SH-SY5Y (cell line): ENCODE data around the gene MYO18B.

Source experiments
- GATA2 ChIP-seq: IDR thresholded peaks from 2 replicates; pipeline ENCODE4 v1.6.1; 2011; ENCODE audit warnings: mild to moderate bottlenecking, low read depth, low read length
- GATA3 ChIP-seq: IDR thresholded peaks from 2 replicates; pipeline ENCODE4 v1.6.1; 2011; ENCODE audit warnings: low read depth, mild to moderate bottlenecking, low read length, moderate library complexity

GRCh38 chr22:25959818-25960774 is 218.1 kb downstream of the MYO18B start:
- TF ChIP-seq GATA2 (no peak), GATA3 (no peak)
